HCT116 (cell line): ENCODE results near the gene STRC. TPM values are rescaled to one million over a fixed set of nuclear protein-coding genes. Genes with fewer than 3 reads are reported as not detected.
"Not testable (repeated sequence)": the region's sequence is repeated elsewhere in the genome, so short reads cannot be mapped to it uniquely, and the experiment has no call there.

Source experiments
- ATAC-seq: fragments of 200-7000 bp; cut with Tn5 transposase; 2 replicates; pipeline ENCODE4 v1.9.1; 2020; ENCODE audit warnings: mild to moderate bottlenecking, moderate library complexity
- BruUV-seq: library from RNA; stranded (reverse); fragments of 400-500 nt; replicated peaks from 2 replicates; lab custom pipeline; 2021; lab: Mats Ljungman, UMichigan
- CTCF ChIA-PET: fragments of 300-600 bp; sonication (Branson Sonifier 250); formaldehyde crosslinking; loops from one replicate; lab custom pipeline; 2021; ENCODE audit warnings: antibody characterized with exemption; lab: Charles Lee
- POLR2A ChIA-PET: fragments of 300-600, 350-600 bp; sonication (Branson Sonifier 250); formaldehyde crosslinking; loops from one replicate; lab custom pipeline; 2021; ENCODE audit warnings: antibody characterized with exemption; lab: Charles Lee
- RAD21 ChIA-PET, 2 experiments: fragments of 300-600 bp; sonication (Branson Sonifier 250); formaldehyde crosslinking; loops; one replicate each; lab custom pipeline; 2023; ENCODE audit warnings: low total read pairs in 2 of 2; ENCODE audit not compliant: uncharacterized antibody in 2 of 2, unreplicated experiment in 2 of 2, low non-redundant PET in 1 of 2; lab: Charles Lee
- DNase-seq: peaks from one replicate; pipeline ENCODE4 v3.0.0-alpha.2; 2010; ENCODE audit warnings: low read depth, low spot score
- H2AFZ ChIP-seq: fragments of 200-600 bp; shearing (Covaris generic), sonication (generic); 2 replicates; pipeline ENCODE4 v1.6.1; 2017; ENCODE audit warnings: low read depth, mixed run types, mixed read lengths, antibody characterized with exemption, low read length; ENCODE audit not compliant: poor library complexity, severe bottlenecking
- H3K27ac ChIP-seq: 2 replicates; pipeline ENCODE4 v1.5.1; 2012; ENCODE audit warnings: low read depth, low read length
- H3K27me3 ChIP-seq: fragments of 200-600 bp; sonication (generic); 2 replicates; pipeline ENCODE4 v1.6.1; 2016; ENCODE audit warnings: mixed run types, low read length, mixed read lengths; ENCODE audit not compliant: insufficient read depth
- H3K36me3 ChIP-seq, 2 experiments: fragments of 200-500 bp in 1 of 2; fragments of 200-600 bp in 1 of 2; sonication (Bioruptor generic) in 1 of 2; sonication (generic) in 1 of 2; 2 replicates each; pipeline versions ENCODE4 v1.5.1 to v1.6.1; 2014 to 2016; ENCODE audit warnings: low read length in 2 of 2, inconsistent platforms in 1 of 2, mixed read lengths in 1 of 2, mixed run types in 1 of 2; ENCODE audit not compliant: insufficient read depth in 2 of 2, control insufficient read depth in 1 of 2
- H3K4me1 ChIP-seq, 2 experiments: fragments of 200-600 bp in 1 of 2; sonication (generic) in 1 of 2; 2 replicates each; pipeline versions ENCODE4 v1.5.1 to v1.6.1; 2012 to 2017; ENCODE audit warnings: low read length in 2 of 2, inconsistent platforms in 1 of 2, mild to moderate bottlenecking in 1 of 2, mixed read lengths in 1 of 2, mixed run types in 1 of 2, moderate library complexity in 1 of 2; ENCODE audit not compliant: insufficient read depth in 2 of 2, control insufficient read depth in 1 of 2
- H3K4me2 ChIP-seq: fragments of 200-600 bp; sonication (generic); 2 replicates; pipeline ENCODE4 v1.6.1; 2017; ENCODE audit warnings: mixed run types, low read length, mixed read lengths
- H3K4me3 ChIP-seq, 2 experiments: fragments of 200-600 bp in 1 of 2; sonication (generic) in 1 of 2; replicated peaks in 1 of 2; 2 replicates each; pipeline ENCODE4 v1.5.1; 2011 to 2016; ENCODE audit warnings: low read length in 2 of 2, control low read depth in 1 of 2, low read depth in 1 of 2, mild to moderate bottlenecking in 1 of 2, mixed read lengths in 1 of 2, mixed run types in 1 of 2
- H3K79me2 ChIP-seq: fragments of 200-600 bp; sonication (generic); 2 replicates; pipeline ENCODE4 v1.6.1; 2017; ENCODE audit warnings: mild to moderate bottlenecking, mixed run types, low read length, moderate library complexity, mixed read lengths; ENCODE audit not compliant: insufficient read depth
- H3K9ac ChIP-seq: fragments of 200-600 bp; sonication (generic); 2 replicates; pipeline ENCODE4 v1.6.1; 2016; ENCODE audit warnings: low read length, mixed read lengths
- H3K9me2 ChIP-seq: fragments of 200-600 bp; sonication (generic), shearing (Covaris generic); 2 replicates; pipeline ENCODE4 v1.6.1; 2017; ENCODE audit warnings: mixed run types, mild to moderate bottlenecking, moderate library complexity; ENCODE audit not compliant: insufficient read depth
- H3K9me3 ChIP-seq, 2 experiments: fragments of 200-500 bp in 1 of 2; fragments of 200-600 bp in 1 of 2; sonication (Bioruptor generic) in 1 of 2; sonication (generic) in 1 of 2; 2 replicates each; pipeline ENCODE4 v1.6.1; 2014 to 2017; ENCODE audit warnings: low read length in 2 of 2, mixed read lengths in 2 of 2, inconsistent platforms in 1 of 2, low read depth in 1 of 2, mild to moderate bottlenecking in 1 of 2, mixed run types in 1 of 2, moderate library complexity in 1 of 2; ENCODE audit not compliant: control insufficient read depth in 1 of 2, insufficient read depth in 1 of 2
- H4K20me1 ChIP-seq: fragments of 200-600 bp; sonication (generic), shearing (Covaris generic); 2 replicates; pipeline ENCODE4 v1.6.1; 2017; ENCODE audit warnings: mixed run types, mild to moderate bottlenecking, moderate library complexity; ENCODE audit not compliant: insufficient read depth
- CBX3 ChIP-seq: IDR thresholded peaks from 2 replicates; pipeline ENCODE4 v1.6.1; 2012; ENCODE audit warnings: low read depth
- CEBPB ChIP-seq: IDR thresholded peaks from 2 replicates; pipeline ENCODE4 v1.6.1; 2012; ENCODE audit warnings: low read depth
- FOSL1 ChIP-seq: IDR thresholded peaks from 2 replicates; pipeline ENCODE4 v1.6.1; 2012; ENCODE audit warnings: low read depth
- POLR2A ChIP-seq: IDR thresholded peaks from 2 replicates; pipeline ENCODE4 v1.7.0; 2011; ENCODE audit warnings: borderline replicate concordance; ENCODE audit not compliant: insufficient read depth, insufficient read length; ENCODE audit errors: extremely low read depth
- POLR2AphosphoS5 ChIP-seq: IDR thresholded peaks from 2 replicates; pipeline ENCODE4 v1.6.1; 2011; ENCODE audit warnings: mild to moderate bottlenecking, low read depth, low read length, moderate library complexity
- SRF ChIP-seq: IDR thresholded peaks from 2 replicates; pipeline ENCODE4 v1.6.1; 2012; ENCODE audit warnings: low read depth
- intact Hi-C: fragments of 100-400 bp; cut with micrococcal nuclease; formaldehyde crosslinking; loops from 2 replicates; pipeline ENCODE4 v1.10.0; 2022
- total RNA-seq: library from RNA; stranded (reverse); gene quantifications from one replicate; pipeline ENCODE4 v1.2.1, GENCODE V29; 2021; ENCODE audit not compliant: unreplicated experiment
- TF ChIP-seq, protein P1 (sequence below): IDR thresholded peaks from 2 replicates; pipeline ENCODE4 v1.6.1; 2011; ENCODE audit warnings: mild to moderate bottlenecking, low read length, moderate library complexity; ENCODE audit not compliant: insufficient replicate concordance; ENCODE audit errors: extremely low read depth

The STRC gene
- total RNA-seq, 1 experiment from 2014 or later = 0.91 TPM

DNA sequence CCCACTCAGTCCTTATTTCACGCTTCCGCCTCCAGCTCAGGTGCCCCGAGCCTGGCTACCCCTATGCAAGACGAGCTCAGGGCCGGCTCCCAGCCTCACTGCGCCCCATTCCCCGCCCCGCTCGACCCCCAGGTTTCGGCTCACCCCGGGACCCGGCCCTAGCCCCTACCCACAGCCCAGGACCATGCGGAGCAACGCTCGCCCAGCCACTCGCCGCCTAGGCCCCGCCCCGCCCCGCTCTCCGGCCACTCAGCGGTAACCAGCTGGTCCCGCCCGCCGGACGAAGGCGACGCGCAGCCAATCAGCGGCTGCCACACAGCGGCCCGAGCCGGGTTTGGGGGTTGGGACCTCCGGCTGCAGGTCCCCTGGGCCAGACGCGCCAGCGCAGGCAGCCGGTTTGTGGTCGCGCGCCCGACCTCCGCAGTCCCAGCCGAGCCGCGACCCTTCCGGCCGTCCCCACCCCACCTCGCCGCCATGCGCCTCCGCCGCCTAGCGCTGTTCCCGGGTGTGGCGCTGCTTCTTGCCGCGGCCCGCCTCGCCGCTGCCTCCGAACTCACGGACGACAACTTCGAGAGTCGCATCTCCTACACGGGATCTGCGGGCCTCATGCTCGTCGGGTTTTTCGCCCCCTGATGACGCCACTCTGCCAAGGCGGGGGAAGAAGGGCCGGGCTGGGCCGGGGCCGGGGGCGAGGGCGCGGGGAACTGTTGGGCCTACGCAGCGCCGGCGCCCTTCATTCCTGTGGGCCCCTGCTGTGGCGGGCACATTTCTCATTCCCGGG is 30.2 kb upstream of the STRC start, which contains the start of gene CATSPER2 (continued):
- TF ChIP-seq, protein P1, sequence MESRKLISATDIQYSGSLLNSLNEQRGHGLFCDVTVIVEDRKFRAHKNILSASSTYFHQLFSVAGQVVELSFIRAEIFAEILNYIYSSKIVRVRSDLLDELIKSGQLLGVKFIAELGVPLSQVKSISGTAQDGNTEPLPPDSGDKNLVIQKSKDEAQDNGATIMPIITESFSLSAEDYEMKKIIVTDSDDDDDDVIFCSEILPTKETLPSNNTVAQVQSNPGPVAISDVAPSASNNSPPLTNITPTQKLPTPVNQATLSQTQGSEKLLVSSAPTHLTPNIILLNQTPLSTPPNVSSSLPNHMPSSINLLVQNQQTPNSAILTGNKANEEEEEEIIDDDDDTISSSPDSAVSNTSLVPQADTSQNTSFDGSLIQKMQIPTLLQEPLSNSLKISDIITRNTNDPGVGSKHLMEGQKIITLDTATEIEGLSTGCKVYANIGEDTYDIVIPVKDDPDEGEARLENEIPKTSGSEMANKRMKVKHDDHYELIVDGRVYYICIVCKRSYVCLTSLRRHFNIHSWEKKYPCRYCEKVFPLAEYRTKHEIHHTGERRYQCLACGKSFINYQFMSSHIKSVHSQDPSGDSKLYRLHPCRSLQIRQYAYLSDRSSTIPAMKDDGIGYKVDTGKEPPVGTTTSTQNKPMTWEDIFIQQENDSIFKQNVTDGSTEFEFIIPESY = no peak
- TF ChIP-seq POLR2AphosphoS5 = no peak
- TF ChIP-seq CEBPB = no peak
- TF ChIP-seq SRF = no peak
- TF ChIP-seq FOSL1 = no peak
- TF ChIP-seq POLR2A = no peak
- no peak for TF ChIP-seq CBX3

DNA sequence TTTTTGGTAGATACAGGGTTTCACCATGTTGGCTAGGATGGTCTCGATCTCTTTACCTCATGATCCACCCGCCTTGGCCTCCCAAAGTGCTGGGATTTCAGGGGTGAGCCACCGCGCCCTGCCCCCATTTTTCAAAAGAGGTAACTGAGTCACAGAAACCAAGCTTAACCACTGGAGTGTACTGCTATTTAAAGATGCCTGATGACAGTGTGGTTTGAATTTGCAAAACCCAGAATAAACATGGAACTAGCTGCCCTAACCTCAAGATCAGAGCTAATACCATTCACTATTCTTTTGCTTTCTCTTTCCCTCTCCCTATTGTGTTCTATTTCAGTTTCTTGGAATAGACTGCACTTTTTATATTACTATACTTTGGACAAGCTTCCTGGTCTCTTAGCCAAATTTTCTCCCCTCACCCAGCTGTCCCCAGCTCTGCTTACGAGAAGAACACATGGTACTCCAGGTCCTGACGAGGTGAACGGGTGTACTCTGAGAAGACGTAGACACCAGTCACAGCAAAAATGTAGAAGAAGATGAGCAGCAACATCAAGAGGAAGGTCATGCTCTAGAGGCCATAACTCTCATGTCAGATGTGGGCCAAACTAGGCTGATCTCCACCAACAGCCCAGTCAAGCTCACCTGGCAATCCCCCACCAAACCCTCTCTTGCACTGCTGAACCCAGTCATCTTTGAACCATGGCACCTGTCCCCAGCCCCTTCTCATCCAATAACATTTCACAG is 20.0 kb upstream of the STRC start:
- ATAC-seq, CTCF ChIA-PET, H3K9me2 ChIP-seq, H3K4me2 ChIP-seq, BruUV-seq, H3K27ac ChIP-seq, intact Hi-C loops, H3K36me3 ChIP-seq, H3K27me3 ChIP-seq, H4K20me1 ChIP-seq, H3K4me1 ChIP-seq, H2AFZ ChIP-seq, H3K4me3 ChIP-seq, H3K79me2 ChIP-seq, DNase-seq, H3K9me3 ChIP-seq, RAD21 ChIA-PET, H3K9ac ChIP-seq: not testable (repeated sequence)
- POLR2A ChIA-PET = interaction anchor here (0.7 kb wide), 1 partner anchor 1682 kb away, joined by 6 read pairs; no protein-coding TSS in a partner anchor

GRCh38 chr15:43626937-43627336 is 8.3 kb upstream of the STRC start:
- H3K4me1 ChIP-seq, H3K27me3 ChIP-seq, H3K27ac ChIP-seq, BruUV-seq, RAD21 ChIA-PET, intact Hi-C loops, H3K4me2 ChIP-seq, H3K79me2 ChIP-seq, H3K36me3 ChIP-seq, DNase-seq, POLR2A ChIA-PET, ATAC-seq, H3K4me3 ChIP-seq, H3K9me2 ChIP-seq, H4K20me1 ChIP-seq, CTCF ChIA-PET, H2AFZ ChIP-seq, H3K9ac ChIP-seq, H3K9me3 ChIP-seq: not testable (repeated sequence)
